HepG2 (cell line): Measurements from ENCODE around the gene GABBR2. TPM values are rescaled to one million over a fixed set of nuclear protein-coding genes. Genes with fewer than 3 reads are reported as not detected.

Experiments
- ATAC-seq: fragments of 200-7000 bp; cut with Tn5 transposase; 3 replicates; pipeline ENCODE4 v1.9.1; 2020; ENCODE audit warnings: mild to moderate bottlenecking, moderate library complexity
- BruUV-seq: library from RNA; stranded (reverse); fragments of 400-500 nt; replicated peaks from 2 replicates; lab custom pipeline; 2021; lab: Mats Ljungman, UMichigan
- CTCF ChIA-PET: fragments of 300-600 bp; formaldehyde crosslinking; extraction: SDS; loops from one replicate; lab custom pipeline; 2021; ENCODE audit warnings: low total read pairs, inconsistent platforms, low intra/inter-chr PET ratio; lab: Yijun Ruan, JAX
- POLR2A ChIA-PET: fragments of 350-600 bp; sonication (Branson Sonifier 250); formaldehyde crosslinking; loops from one replicate; lab custom pipeline; 2020; ENCODE audit warnings: antibody characterized with exemption, inconsistent platforms; lab: Yijun Ruan, JAX
- DNase-seq: peaks from one replicate; pipeline ENCODE4 v3.0.0-alpha.2; 2015; ENCODE audit warnings: low spot score
- FAIRE-seq: peaks from 3 replicates; lab custom pipeline; 2011; peaks lifted over from hg19 to GRCh38; lab: Jason Lieb, UNC
- H2AFZ ChIP-seq: one replicate; pipeline ENCODE4 v1.6.1; 2011; ENCODE audit warnings: low read length, inconsistent platforms
- H3K27ac ChIP-seq: fragments of 300-600 bp; 3 replicates; pipeline ENCODE4 v1.8.0; 2011; ENCODE audit warnings: mixed run types, mild to moderate bottlenecking, mixed read lengths, low read length, inconsistent platforms; ENCODE audit not compliant: insufficient read depth; ENCODE audit errors: extremely low read length
- H3K27me3 ChIP-seq, 2 experiments: fragments of 200-600 bp in 1 of 2; 2 replicates in 1 of 2; 3 replicates in 1 of 2; pipeline versions ENCODE4 v1.6.0 to v1.8.0; 2011; ENCODE audit warnings: low read length in 2 of 2, mild to moderate bottlenecking in 2 of 2, moderate library complexity in 2 of 2, inconsistent platforms in 1 of 2; ENCODE audit not compliant: insufficient read depth in 2 of 2, control insufficient read depth in 1 of 2
- H3K36me3 ChIP-seq, 2 experiments: fragments of 200-600 bp in 1 of 2; replicated peaks in 1 of 2; 2 replicates in 1 of 2; 3 replicates in 1 of 2; pipeline versions ENCODE4 v1.5.1 to v1.8.0; 2011; ENCODE audit warnings: low read length in 2 of 2, inconsistent platforms in 1 of 2; ENCODE audit not compliant: insufficient read depth in 2 of 2, control insufficient read depth in 1 of 2
- H3K4me1 ChIP-seq: 2 replicates; pipeline ENCODE4 v1.5.1; 2012; ENCODE audit warnings: low read length, inconsistent platforms; ENCODE audit not compliant: insufficient read depth
- H3K4me2 ChIP-seq: 2 replicates; pipeline ENCODE4 v1.6.0; 2011; ENCODE audit warnings: low read depth, low read length, inconsistent platforms
- H3K4me3 ChIP-seq, 3 experiments: fragments of 200-600 bp in 1 of 3; sonication (generic), shearing (Covaris generic) in 1 of 3; replicated peaks in 1 of 3; 2 replicates each; pipeline ENCODE4 v1.5.1; 2011 to 2016; ENCODE audit warnings: low read length in 3 of 3, inconsistent platforms in 2 of 3, low read depth in 2 of 3, mild to moderate bottlenecking in 2 of 3, control low read depth in 1 of 3, mixed read lengths in 1 of 3; ENCODE audit not compliant: insufficient read depth in 1 of 3
- H3K79me2 ChIP-seq: one replicate; pipeline ENCODE4 v1.6.1; 2011; ENCODE audit warnings: low read length, inconsistent platforms; ENCODE audit not compliant: insufficient read depth
- H3K9ac ChIP-seq: 2 replicates; pipeline ENCODE4 v1.6.0; 2011; ENCODE audit warnings: mild to moderate bottlenecking, low read depth, low read length, inconsistent platforms; ENCODE audit not compliant: insufficient read depth
- H3K9me3 ChIP-seq: 2 replicates; pipeline ENCODE4 v1.5.1; 2012; ENCODE audit warnings: mild to moderate bottlenecking, low read length
- H4K20me1 ChIP-seq: 2 replicates; pipeline ENCODE4 v1.6.0; 2011; ENCODE audit warnings: inconsistent platforms, mild to moderate bottlenecking, low read length, moderate library complexity; ENCODE audit not compliant: insufficient read depth
- BCLAF1 ChIP-seq: fragments of 450-650 bp; IDR thresholded peaks from 2 replicates; pipeline ENCODE4 v1.6.1; 2017; ENCODE audit warnings: mild to moderate bottlenecking
- BRD4 ChIP-seq: sonication (generic); formaldehyde crosslinking; IDR thresholded peaks from 2 replicates; pipeline ENCODE4 v1.4.0; 2020; ENCODE audit warnings: missing genetic modification reagents
- CREM ChIP-seq, 2 experiments: sonication (generic) in 1 of 2; formaldehyde crosslinking in 1 of 2; IDR thresholded peaks; 2 replicates each; pipeline versions ENCODE4 v1.4.0 to v1.6.1; 2016 to 2020; ENCODE audit warnings: antibody characterized with exemption in 1 of 2, mild to moderate bottlenecking in 1 of 2, missing genetic modification reagents in 1 of 2
- FOXC1 ChIP-seq: sonication (generic); formaldehyde crosslinking; IDR thresholded peaks from 2 replicates; pipeline ENCODE4 v1.8.0; 2022; ENCODE audit warnings: mild to moderate bottlenecking, missing genetic modification reagents, borderline replicate concordance
- GTF3A ChIP-seq: sonication (generic); formaldehyde crosslinking; conservative IDR thresholded peaks from 2 replicates; pipeline ENCODE4 v1.4.0; 2020; ENCODE audit warnings: mild to moderate bottlenecking, missing genetic modification reagents
- MED13 ChIP-seq: sonication (generic); formaldehyde crosslinking; IDR thresholded peaks from 2 replicates; pipeline ENCODE4 v1.5.0; 2020; ENCODE audit warnings: missing genetic modification reagents
- NAIF1 ChIP-seq: sonication (generic); formaldehyde crosslinking; IDR thresholded peaks from 2 replicates; pipeline ENCODE4 v1.5.0; 2020; ENCODE audit warnings: mild to moderate bottlenecking, missing genetic modification reagents, borderline replicate concordance
- NFATC3 ChIP-seq: sonication (generic); formaldehyde crosslinking; IDR thresholded peaks from 2 replicates; pipeline ENCODE4 v1.5.1; 2020; ENCODE audit warnings: mild to moderate bottlenecking, missing genetic modification reagents
- SMYD3 ChIP-seq: sonication (generic); formaldehyde crosslinking; IDR thresholded peaks from 2 replicates; pipeline ENCODE4 v1.8.1; 2023; ENCODE audit warnings: mild to moderate bottlenecking, missing genetic modification reagents
- SP5 ChIP-seq: IDR thresholded peaks from 2 replicates; pipeline ENCODE4 v1.6.1; 2016; ENCODE audit warnings: low read depth, borderline replicate concordance
- ZMYM4 ChIP-seq: sonication (generic); formaldehyde crosslinking; IDR thresholded peaks from 2 replicates; pipeline ENCODE4 v1.8.1; 2023; ENCODE audit warnings: mild to moderate bottlenecking, missing genetic modification reagents
- ZNF12 ChIP-seq: sonication (generic); formaldehyde crosslinking; IDR thresholded peaks from 2 replicates; pipeline ENCODE4 v1.5.0; 2020; ENCODE audit warnings: missing genetic modification reagents
- ZNF724P ChIP-seq: sonication (generic); formaldehyde crosslinking; IDR thresholded peaks from 2 replicates; pipeline ENCODE4 v1.8.0; 2022; ENCODE audit warnings: missing genetic modification reagents, borderline replicate concordance
- WGBS: methylation state at CpG from one replicate; pipeline ENCODE4 v1.1.6; 2017; ENCODE audit warnings: low lambda C conversion rate; 5-methylcytosine and 5-hydroxymethylcytosine counted together
- in situ Hi-C: cut with HindIII; loops from 2 replicates; pipeline ENCODE4 v1.10.0; 2017; ENCODE audit warnings: low pct_unique_long_range_greater_than_20kb; ENCODE audit not compliant: extremely low pct_ligation_motif_present
- intact Hi-C: fragments of 100-400 bp; cut with micrococcal nuclease; formaldehyde crosslinking; loops from one replicate; pipeline ENCODE4 v1.10.0; 2022; ENCODE audit not compliant: unreplicated experiment
- polyA plus RNA-seq, 8 experiments: library from polyadenylated mRNA; depleted of rRNA in 3 of 8; stranded (reverse) in 7 of 8; unstranded in 1 of 8; fragments of >200 nt; fragmentation: Illumina TruSeq in 4 of 8; extraction: Trizol in 4 of 8; gene quantifications; 2 replicates each; pipeline versions ENCODE4 v1.2.1 to v1.2.3, GENCODE V29; 2011 to 2016; ENCODE audit warnings: low read depth in 4 of 8, missing spikeins in 1 of 8, mixed read lengths in 1 of 8; ENCODE audit not compliant: insufficient read depth in 1 of 8
- total RNA-seq, 5 experiments: library from RNA; depleted of rRNA; stranded (reverse); fragments of >200 nt; fragmentation: Illumina TruSeq; extraction: Trizol; gene quantifications; 2 replicates each; pipeline ENCODE4 v1.2.3, GENCODE V29; 2016; ENCODE audit warnings: low read depth in 1 of 5
- TF ChIP-seq, protein P1 (sequence below), 2 experiments: sonication (generic) in 1 of 2; formaldehyde crosslinking in 1 of 2; IDR thresholded peaks; 2 replicates each; pipeline versions ENCODE4 v1.5.1 to v1.6.1; 2011 to 2020; ENCODE audit warnings: borderline replicate concordance in 1 of 2, low read depth in 1 of 2, low read length in 1 of 2, mild to moderate bottlenecking in 1 of 2, missing genetic modification reagents in 1 of 2, moderate library complexity in 1 of 2

The GABBR2 gene
- total and polyA plus RNA-seq, 2 of the 13 experiments (the other 11 are each of a cell fraction or from before 2014, with no cell fraction given): 0.02 TPM; not detected in 1

DNA sequence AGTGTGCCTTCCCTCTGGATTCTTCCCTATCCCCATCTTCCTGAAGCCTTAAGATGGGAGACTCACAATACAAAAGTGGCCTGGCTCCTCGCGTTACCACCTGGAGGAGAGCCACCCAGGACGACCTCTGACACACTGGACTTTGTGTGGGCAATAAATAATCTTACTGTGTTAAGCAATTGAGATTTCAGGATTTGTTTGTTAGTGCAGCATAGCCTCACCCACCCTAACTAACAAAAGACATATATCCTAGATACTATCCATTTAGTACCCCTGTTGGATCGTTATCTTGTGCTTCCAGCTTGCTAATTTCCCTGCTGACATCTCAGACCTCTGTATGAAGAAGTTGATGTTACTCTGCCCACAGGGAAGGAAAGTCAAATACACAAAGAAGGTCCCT lies 7.9 kb downstream of the GABBR2 start:
- DNase-seq (no peak), FAIRE-seq (no peak), ATAC-seq (no peak)
- Histone ChIP-seq H3K79me2 (no peaks in the 10 kb centered on the region), H3K9ac (no peak overlapping the region), H3K27ac (no peak overlapping the region), H4K20me1 (no peaks in the 10 kb centered on the region), H3K36me3 (no peaks in the 10 kb centered on the region), H3K4me1 (peaks cover 20% of the 10 kb centered on the region), H3K27me3 (peaks cover 0 to 27% of the 10 kb centered on the region in 2 experiments; a peak in 3 of 5 replicates), H3K9me3 (no peaks in the 10 kb centered on the region), H3K4me3 (no peak overlapping the region), H3K4me2 (no peak overlapping the region), H2AFZ (no peak overlapping the region)
- 0% methylated on average over 4 of the region's 4 CpGs for WGBS
- in situ Hi-C loops (loop anchor here (10.0 kb wide), 1 partner anchor 386 kb away; no protein-coding TSS in a partner anchor), intact Hi-C loops (no loop called here)
- no TSS peak for BruUV-seq
- CTCF ChIA-PET: no interaction called here
- no peak for TF ChIP-seq NFATC3
- peak; percentile 95 for TF ChIP-seq ZNF12 (CRISPR knock-in tag)
- TF ChIP-seq, all 625 proteins: peak for 1
- POLR2A ChIA-PET: no interaction called here

DNA sequence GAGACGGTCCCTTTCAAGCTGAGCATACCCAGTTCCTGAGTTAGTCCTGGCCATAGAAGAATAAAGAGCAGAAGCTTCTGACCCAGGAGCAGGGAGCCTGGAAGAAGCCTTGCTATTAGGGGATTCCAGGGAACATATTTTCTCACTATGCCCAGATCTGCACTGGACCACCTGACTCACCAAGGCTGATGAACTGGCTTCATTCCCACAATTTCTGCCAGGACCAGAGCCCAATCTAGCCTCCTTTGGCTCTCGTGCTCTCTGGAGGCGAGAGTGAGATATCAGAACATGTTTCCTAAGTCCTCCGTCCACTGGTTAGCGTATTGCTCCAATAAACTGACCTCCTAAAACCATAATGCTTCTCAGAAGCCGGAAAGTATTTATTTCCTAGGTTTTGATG lies 9.9 kb downstream of the GABBR2 start:
- 42% methylated on average over 6 of the region's 6 CpGs for WGBS
- CTCF ChIA-PET: no interaction called here
- no peaks in the 10 kb centered on the region for H3K9me3 ChIP-seq
- no peak overlapping the region for H2AFZ ChIP-seq
- H3K9ac ChIP-seq: no peak overlapping the region
- ATAC-seq (no peak), DNase-seq (no peak), FAIRE-seq (no peak)
- POLR2A ChIA-PET: no interaction called here
- H3K4me3 ChIP-seq: no peak overlapping the region
- H3K36me3 ChIP-seq: no peaks in the 10 kb centered on the region
- peaks cover 0 to 23% of the 10 kb centered on the region in 2 experiments; a peak in 3 of 5 replicates for H3K27me3 ChIP-seq
- intact Hi-C loops: no loop called here
- no TSS peak for BruUV-seq
- TF ChIP-seq ZMYM4 (CRISPR knock-in tag) (no peak), NAIF1 (CRISPR knock-in tag) (no peak), BCLAF1 (no peak), FOXC1 (CRISPR knock-in tag) (no peak), ZNF724P (CRISPR knock-in tag) (no peak), GTF3A (CRISPR knock-in tag) (no peak), SP5 (CRISPR knock-in tag) (no peak), CREM (IDR thresholded peaks at IDR 0.05) (no peak), CREM (CRISPR knock-in tag; IDR thresholded peaks at IDR 0.05) (no peak), SMYD3 (CRISPR knock-in tag) (no peak), MED13 (CRISPR knock-in tag) (no peak), BRD4 (CRISPR knock-in tag) (no peak)
- TF ChIP-seq, protein P1, sequence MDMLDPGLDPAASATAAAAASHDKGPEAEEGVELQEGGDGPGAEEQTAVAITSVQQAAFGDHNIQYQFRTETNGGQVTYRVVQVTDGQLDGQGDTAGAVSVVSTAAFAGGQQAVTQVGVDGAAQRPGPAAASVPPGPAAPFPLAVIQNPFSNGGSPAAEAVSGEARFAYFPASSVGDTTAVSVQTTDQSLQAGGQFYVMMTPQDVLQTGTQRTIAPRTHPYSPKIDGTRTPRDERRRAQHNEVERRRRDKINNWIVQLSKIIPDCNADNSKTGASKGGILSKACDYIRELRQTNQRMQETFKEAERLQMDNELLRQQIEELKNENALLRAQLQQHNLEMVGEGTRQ (IDR thresholded peaks at IDR 0.05; ENCODE audit: low read depth, low read length): no peak
- TF ChIP-seq, protein P1 (CRISPR knock-in tag; IDR thresholded peaks at IDR 0.05; ENCODE audit: borderline replicate concordance): no peak
- in situ Hi-C loops: no loop called here
- H4K20me1 ChIP-seq: no peaks in the 10 kb centered on the region
- H3K79me2 ChIP-seq: no peaks in the 10 kb centered on the region
- peaks cover 20% of the 10 kb centered on the region for H3K4me1 ChIP-seq
- H3K27ac ChIP-seq: no peak overlapping the region
- H3K4me2 ChIP-seq: no peak overlapping the region
